Stimulated activated effector memory CD8-positive, alpha-beta T cell treated with anti-CD3 and anti-CD28 coated beads, Interleukin-12 subunit alpha, Interleukin-12 subunit beta, amount 100 ng/mL, for 72 hours (primary cell): ENCODE measurements around the gene IRAK1BP1.
"Not testable (repeated sequence)": the region's sequence is repeated elsewhere in the genome, so short reads cannot be mapped to it uniquely, and the experiment has no call there.

Experiments
- ATAC-seq: fragments of 150-1000 bp; cut with Tn5 transposase; 2 replicates; pipeline ENCODE4 v1.10.0; 2021
- DNase-seq, 2 donors: peaks; one replicate each; pipeline ENCODE4 v3.0.0; 2021 to 2022; ENCODE audit warnings: low spot score in 2 of 2
- H3K27ac Mint-ChIP-seq: one replicate; pipeline ENCODE4 v1.8.0; 2022; ENCODE audit warnings: mild to moderate bottlenecking, mixed read lengths
- H3K36me3 Mint-ChIP-seq: one replicate; pipeline ENCODE4 v1.8.0; 2022; ENCODE audit warnings: mild to moderate bottlenecking, mixed read lengths
- H3K4me1 Mint-ChIP-seq: one replicate; pipeline ENCODE4 v1.8.0; 2022; ENCODE audit warnings: mixed read lengths
- H3K4me3 Mint-ChIP-seq: one replicate; pipeline ENCODE4 v1.8.0; 2022; ENCODE audit warnings: mild to moderate bottlenecking, mixed read lengths
- H3K9me3 Mint-ChIP-seq: one replicate; pipeline ENCODE4 v1.8.0; 2022; ENCODE audit warnings: mixed read lengths

The IRAK1BP1 gene

DNA sequence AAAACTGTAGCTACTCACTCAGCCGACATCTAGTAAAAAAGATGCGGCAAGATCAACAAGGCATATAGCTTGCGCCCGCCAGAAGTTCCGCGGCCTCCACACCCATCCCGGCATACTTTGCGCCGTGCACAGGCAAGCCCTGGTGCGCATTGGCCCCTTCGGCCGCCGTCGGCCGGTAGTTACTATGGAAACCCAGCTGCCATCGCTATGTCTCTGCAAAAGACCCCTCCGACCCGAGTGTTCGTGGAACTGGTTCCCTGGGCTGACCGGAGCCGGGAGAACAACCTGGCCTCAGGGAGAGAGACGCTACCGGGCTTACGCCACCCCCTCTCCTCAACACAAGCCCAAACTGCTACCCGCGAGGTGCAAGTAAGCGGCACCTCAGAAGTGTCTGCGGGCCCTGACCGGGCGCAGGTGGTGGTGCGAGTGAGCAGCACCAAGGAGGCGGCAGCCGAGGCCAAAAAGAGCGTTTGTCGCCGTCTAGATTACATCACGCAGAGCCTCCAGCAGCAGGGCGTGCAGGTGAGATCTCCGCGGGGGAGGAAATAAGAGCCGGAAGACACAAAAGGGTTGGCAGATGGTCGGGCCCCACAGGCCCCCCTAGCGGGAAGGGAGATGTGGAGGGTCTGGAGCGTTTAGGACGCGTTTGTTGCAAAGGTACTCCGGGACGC lies at the start of gene IRAK1BP1:
TSS of gene IRAK1BP1 (plus strand) at position 182 of the 671 bp plus-strand sequence. CDS start at position 208, 26 bp downstream.
- Mint-ChIP-seq H3K36me3 (peaks cover 8% of the 10 kb centered on the region), H3K4me3 (peak within 1 kb of the TSS; percentile 98), H3K27ac (peak within 1 kb of the TSS; percentile 93), H3K9me3 (no peaks in the 10 kb centered on the region), H3K4me1 (peaks cover 9% of the 10 kb centered on the region)
- peak; percentile 53 to 88 for DNase-seq
- peak; percentile 99 for ATAC-seq

DNA sequence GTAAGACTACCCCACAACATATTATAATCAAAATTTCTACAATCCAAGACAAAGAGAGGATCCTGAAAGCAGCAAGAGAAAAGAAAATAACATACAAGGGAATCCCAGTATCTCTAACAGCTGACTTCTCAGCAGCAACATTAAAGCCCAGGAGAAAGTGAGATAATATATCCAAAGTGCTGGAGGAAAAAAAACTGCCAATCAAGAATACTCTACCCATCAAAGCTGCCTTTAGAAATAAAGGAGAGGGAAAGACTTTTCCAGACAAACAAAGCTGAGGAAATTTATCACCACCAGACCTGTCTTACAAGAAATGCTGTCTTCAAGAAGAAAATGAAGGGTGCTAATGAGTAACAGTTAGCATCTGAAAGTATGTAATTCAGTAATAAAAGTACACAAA lies 43.3 kb upstream of the IRAK1BP1 start:
- H3K36me3 Mint-ChIP-seq, result no peaks in the 10 kb centered on the region
- DNase-seq, result no peak
- no peaks in the 10 kb centered on the region for H3K9me3 Mint-ChIP-seq
- no peaks in the 10 kb centered on the region for H3K4me1 Mint-ChIP-seq
- ATAC-seq, result no peak
- no peak overlapping the region for H3K4me3 Mint-ChIP-seq
- H3K27ac Mint-ChIP-seq, result no peak overlapping the region

DNA sequence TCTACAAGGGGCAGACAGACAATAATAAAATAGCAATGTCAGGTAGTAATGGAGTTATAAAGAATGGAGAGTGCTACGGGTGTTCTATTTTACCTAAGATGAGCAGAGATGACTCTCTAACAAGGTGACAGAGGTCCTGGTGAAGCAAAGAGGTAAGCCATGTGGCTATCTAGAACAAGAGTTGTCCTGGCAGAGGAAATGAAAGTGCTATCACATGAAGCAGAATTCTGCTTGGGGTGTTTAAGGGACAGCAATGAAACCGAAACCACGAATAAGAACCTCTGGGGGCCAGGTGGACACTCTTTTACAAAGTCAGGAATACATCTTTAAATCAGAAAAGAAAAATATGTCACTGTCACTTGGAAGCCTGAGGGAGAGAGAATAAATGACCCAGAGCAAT lies 37.9 kb upstream of the IRAK1BP1 start:
- Mint-ChIP-seq H3K4me1 (no peaks in the 10 kb centered on the region), H3K9me3 (no peaks in the 10 kb centered on the region), H3K4me3 (no peak overlapping the region), H3K36me3 (no peaks in the 10 kb centered on the region), H3K27ac (no peak overlapping the region)
- no peak for DNase-seq
- no peak for ATAC-seq

GRCh38 chr6:78830805-78831204 lies 36.5 kb upstream of the IRAK1BP1 start:
- no peak for ATAC-seq
- H3K9me3 Mint-ChIP-seq, result no peaks in the 10 kb centered on the region
- no peaks in the 10 kb centered on the region for H3K36me3 Mint-ChIP-seq
- H3K4me1 Mint-ChIP-seq, result no peaks in the 10 kb centered on the region
- H3K4me3 Mint-ChIP-seq, result no peak overlapping the region
- DNase-seq, result no peak
- H3K27ac Mint-ChIP-seq, result no peak overlapping the region

GRCh38 chr6:78831492-78831891 lies 35.9 kb upstream of the IRAK1BP1 start:
- Mint-ChIP-seq H3K36me3 (no peaks in the 10 kb centered on the region), H3K9me3 (no peaks in the 10 kb centered on the region), H3K27ac (no peak overlapping the region), H3K4me3 (no peak overlapping the region), H3K4me1 (no peaks in the 10 kb centered on the region)
- DNase-seq, result no peak
- no peak for ATAC-seq

GRCh38 chr6:78832091-78832808 lies 35.1 kb upstream of the IRAK1BP1 start:
- Mint-ChIP-seq H3K9me3 (no peaks in the 10 kb centered on the region), H3K4me1 (no peaks in the 10 kb centered on the region), H3K36me3 (no peaks in the 10 kb centered on the region), H3K27ac (no peak overlapping the region), H3K4me3 (no peak overlapping the region)
- DNase-seq (no peak), ATAC-seq (no peak)

- Mint-ChIP-seq H3K4me1 (no peaks in the 10 kb centered on the region), H3K9me3 (no peaks in the 10 kb centered on the region), H3K4me3 (no peak overlapping the region), H3K27ac (no peak overlapping the region), H3K36me3 (no peaks in the 10 kb centered on the region)
- no peak for ATAC-seq
- no peak for DNase-seq
Observed at GRCh38 chr6:78835817-78836216, 31.5 kb upstream of the IRAK1BP1 start.

DNA sequence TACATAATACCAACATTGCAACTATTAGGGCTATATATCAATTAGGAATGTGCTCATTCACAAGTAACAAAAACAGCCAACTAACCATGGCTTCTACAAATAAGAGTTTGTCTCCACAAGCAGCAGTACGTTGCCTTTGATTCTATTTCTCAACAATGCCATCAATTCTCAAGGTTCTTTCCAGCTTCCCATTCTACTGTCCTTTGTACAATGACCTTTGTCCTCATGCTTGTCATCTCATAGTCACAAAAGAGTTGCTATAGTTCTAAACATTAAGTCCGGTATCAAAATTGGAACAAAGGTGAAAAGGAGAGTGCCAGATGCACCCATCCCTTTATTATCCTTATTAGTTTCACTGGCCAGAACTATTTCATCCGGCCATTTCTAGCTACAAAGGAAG lies 30.8 kb upstream of the IRAK1BP1 start:
- Mint-ChIP-seq H3K4me1 (no peaks in the 10 kb centered on the region), H3K9me3 (no peaks in the 10 kb centered on the region), H3K4me3 (no peak overlapping the region), H3K27ac (no peak overlapping the region), H3K36me3 (no peaks in the 10 kb centered on the region)
- DNase-seq (no peak), ATAC-seq (no peak)

DNA sequence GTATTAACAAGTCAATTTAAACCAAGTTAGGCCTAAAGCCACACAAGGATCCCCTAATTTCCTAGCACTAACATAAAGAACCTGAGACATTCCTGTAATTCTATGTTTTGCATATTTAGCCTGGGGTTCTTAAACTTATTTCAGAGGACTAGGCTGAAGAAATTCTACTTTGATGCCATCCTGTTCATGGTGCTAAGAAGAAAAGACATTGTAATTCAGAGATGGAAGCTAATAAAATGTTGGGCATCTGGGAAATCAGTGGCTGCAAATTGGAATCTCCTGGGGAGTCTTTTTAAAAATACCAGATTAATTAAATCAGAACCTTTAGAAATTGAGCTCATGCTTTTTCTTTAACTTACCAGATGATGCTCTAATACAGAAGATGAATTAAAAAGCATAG lies 26.2 kb upstream of the IRAK1BP1 start:
- ATAC-seq (no peak), DNase-seq (no peak)
- no peaks in the 10 kb centered on the region for H3K4me1 Mint-ChIP-seq
- H3K4me3 Mint-ChIP-seq, result no peak overlapping the region
- no peaks in the 10 kb centered on the region for H3K9me3 Mint-ChIP-seq
- H3K36me3 Mint-ChIP-seq, result no peaks in the 10 kb centered on the region
- no peak overlapping the region for H3K27ac Mint-ChIP-seq

- no peaks in the 10 kb centered on the region for H3K4me1 Mint-ChIP-seq
- no peak for DNase-seq
- no peaks in the 10 kb centered on the region for H3K36me3 Mint-ChIP-seq
- H3K9me3 Mint-ChIP-seq, result no peaks in the 10 kb centered on the region
- no peak overlapping the region for H3K27ac Mint-ChIP-seq
- ATAC-seq, result no peak
- no peak overlapping the region for H3K4me3 Mint-ChIP-seq
Observed at GRCh38 chr6:78842953-78843352, 24.4 kb upstream of the IRAK1BP1 start.

DNA sequence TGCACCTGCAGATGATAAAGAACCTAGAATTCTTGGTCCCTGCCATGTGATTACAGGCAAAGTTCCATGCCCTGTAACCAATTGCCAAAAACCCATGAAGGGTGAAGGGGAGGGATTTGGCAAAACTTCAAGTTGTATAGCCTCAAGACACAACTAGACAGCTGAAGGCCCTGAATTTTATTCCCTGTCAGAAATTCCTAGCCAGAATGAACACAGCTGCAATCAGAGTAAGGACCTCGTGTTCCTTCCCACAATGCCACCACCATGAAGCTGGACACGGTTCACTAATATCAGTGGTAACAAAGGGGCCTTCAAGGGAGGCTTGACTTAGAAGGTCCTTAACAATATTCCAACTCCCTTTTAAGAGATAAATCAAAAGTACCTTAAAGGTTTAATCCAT lies 22.5 kb upstream of the IRAK1BP1 start:
- H3K36me3 Mint-ChIP-seq, result no peaks in the 10 kb centered on the region
- no peaks in the 10 kb centered on the region for H3K4me1 Mint-ChIP-seq
- ATAC-seq (no peak), DNase-seq (no peak)
- H3K9me3 Mint-ChIP-seq, result no peaks in the 10 kb centered on the region
- H3K4me3 Mint-ChIP-seq, result no peak overlapping the region
- H3K27ac Mint-ChIP-seq, result no peak overlapping the region

DNA sequence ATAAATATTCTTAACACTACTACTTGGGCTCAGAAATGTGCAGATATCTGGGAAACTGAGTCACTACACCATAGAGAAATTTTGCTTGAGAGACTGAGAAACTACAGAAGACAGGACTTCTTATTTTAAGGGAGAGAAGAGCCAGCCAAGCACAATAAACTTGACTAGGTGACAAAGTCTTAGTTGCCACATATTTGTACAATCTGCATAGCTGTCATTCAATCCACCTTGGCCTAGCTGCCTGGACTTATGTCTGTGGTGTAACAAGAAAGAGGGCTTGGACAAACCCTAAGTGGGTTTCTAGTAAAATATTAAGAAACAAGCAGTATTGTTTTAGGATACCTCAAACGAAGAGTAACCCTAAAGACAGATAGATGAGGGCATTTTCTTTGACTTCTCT lies 21.8 kb upstream of the IRAK1BP1 start:
- no peaks in the 10 kb centered on the region for H3K9me3 Mint-ChIP-seq
- H3K36me3 Mint-ChIP-seq, result no peaks in the 10 kb centered on the region
- no peak overlapping the region for H3K27ac Mint-ChIP-seq
- no peaks in the 10 kb centered on the region for H3K4me1 Mint-ChIP-seq
- no peak overlapping the region for H3K4me3 Mint-ChIP-seq
- DNase-seq, result no peak
- ATAC-seq, result no peak

- ATAC-seq, result no peak
- Mint-ChIP-seq H3K4me3 (no peak overlapping the region), H3K4me1 (no peaks in the 10 kb centered on the region), H3K27ac (no peak overlapping the region), H3K9me3 (no peaks in the 10 kb centered on the region), H3K36me3 (no peaks in the 10 kb centered on the region)
- no peak for DNase-seq
Observed at GRCh38 chr6:78850621-78851020, 16.7 kb upstream of the IRAK1BP1 start.

- Mint-ChIP-seq H3K36me3 (no peaks in the 10 kb centered on the region), H3K4me1 (no peaks in the 10 kb centered on the region), H3K4me3 (no peak overlapping the region), H3K9me3 (no peaks in the 10 kb centered on the region), H3K27ac (no peak overlapping the region)
- ATAC-seq (no peak), DNase-seq (no peak)
Observed at GRCh38 chr6:78851156-78851555, 16.2 kb upstream of the IRAK1BP1 start.

DNA sequence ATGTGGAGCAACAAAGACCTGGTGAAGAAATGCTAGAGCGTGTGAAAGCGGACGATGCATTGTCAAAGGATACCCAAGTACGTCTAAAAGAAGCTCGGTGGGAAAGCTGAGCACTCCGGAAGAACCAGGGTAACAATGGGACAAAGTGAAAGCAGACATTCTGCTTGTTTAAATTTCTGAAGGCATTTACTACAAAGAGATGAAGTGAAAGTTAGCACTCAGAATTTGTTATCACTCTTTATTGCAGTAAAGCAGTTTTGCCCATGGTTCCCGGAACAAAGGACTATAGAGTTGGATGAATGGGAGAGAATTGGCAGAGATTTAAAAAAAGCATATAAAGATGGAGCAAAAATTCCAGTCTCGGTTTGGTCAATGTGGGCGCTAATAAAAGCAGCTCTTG lies 12.8 kb upstream of the IRAK1BP1 start:
- no peaks in the 10 kb centered on the region for H3K4me1 Mint-ChIP-seq
- no peak overlapping the region for H3K27ac Mint-ChIP-seq
- ATAC-seq (no peak), DNase-seq (no peak)
- H3K4me3 Mint-ChIP-seq, result no peak overlapping the region
- no peaks in the 10 kb centered on the region for H3K9me3 Mint-ChIP-seq
- H3K36me3 Mint-ChIP-seq, result no peaks in the 10 kb centered on the region

- not testable (repeated sequence) for H3K27ac Mint-ChIP-seq, H3K4me1 Mint-ChIP-seq, ATAC-seq, DNase-seq, H3K9me3 Mint-ChIP-seq, H3K36me3 Mint-ChIP-seq, H3K4me3 Mint-ChIP-seq
Observed at GRCh38 chr6:78858339-78858938, 8.9 kb upstream of the IRAK1BP1 start.
